HG03196 (cell line): ENCODE results near the gene OR6V1.
"Not testable (repeated sequence)": the region's sequence is repeated elsewhere in the genome, so short reads cannot be mapped to it uniquely, and the experiment has no call there.

Source experiments
- ATAC-seq: cut with Tn5 transposase; IDR thresholded peaks from one replicate; pipeline ENCODE4 v1.9.1; 2021; ENCODE audit not compliant: unreplicated experiment

OR6V1 gene

DNA sequence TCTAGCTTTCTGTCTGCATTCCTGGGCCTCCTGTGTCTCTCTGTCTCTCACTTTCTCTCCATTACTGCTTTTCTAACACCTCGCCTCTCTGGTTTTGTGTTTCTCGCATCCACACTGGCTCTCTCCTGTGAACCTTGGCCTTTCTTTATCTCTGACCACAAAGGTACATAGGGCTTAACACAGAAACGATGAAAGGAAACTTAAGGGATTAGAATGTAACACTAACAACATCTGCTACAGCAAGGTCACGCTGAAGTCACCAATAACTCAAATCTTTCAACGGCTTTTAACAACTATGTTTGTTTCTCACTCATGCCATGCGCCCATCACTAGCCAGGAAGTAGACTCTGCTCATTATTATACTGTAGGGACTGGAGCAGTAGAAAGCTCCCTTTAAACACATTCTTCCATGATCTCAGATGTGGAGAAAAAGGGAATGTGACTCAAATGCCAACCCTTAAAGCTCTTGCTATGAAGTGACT, 9.3 kb upstream of the OR6V1 start:
- no peak for ATAC-seq

DNA sequence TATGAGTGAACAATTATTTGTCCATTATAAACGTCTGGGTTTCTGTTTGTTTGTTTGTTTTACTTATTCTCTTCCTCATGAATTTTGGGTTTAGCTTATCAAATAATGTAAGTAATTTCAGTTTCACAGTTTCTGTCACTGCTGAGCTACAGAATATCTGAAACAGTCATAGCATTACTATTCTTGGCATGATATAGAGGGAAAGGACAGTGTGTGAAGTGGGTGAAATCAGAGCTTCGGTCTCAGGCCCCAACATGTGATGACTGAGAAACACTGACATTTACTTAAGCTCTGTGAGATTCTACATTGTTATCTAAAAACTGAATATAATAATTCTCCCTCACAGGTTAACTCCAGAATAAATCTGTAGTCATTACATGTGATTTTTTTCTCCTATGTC, 8.8 kb upstream of the OR6V1 start:
- no peak for ATAC-seq

DNA sequence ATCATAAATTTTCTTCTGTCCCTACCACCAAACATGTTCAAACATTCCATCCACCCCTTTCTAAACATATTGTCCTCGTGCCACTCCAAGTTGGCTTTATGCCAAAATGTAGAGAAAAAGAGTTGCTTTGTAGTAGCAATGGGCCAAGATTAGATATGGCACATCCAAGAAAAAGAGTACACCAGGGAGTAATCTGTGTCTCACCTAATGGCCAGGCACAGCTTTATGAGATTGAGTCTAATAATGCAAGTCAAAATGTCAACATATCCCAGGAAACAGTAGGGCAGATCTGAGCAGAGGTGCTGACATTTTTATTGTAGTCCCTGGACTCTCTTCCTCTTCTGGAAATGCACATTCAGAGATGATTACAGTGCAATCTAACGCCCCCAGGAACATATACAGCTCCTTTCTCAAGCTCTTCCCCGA, 5.7 kb upstream of the OR6V1 start:
- ATAC-seq, result no peak

DNA sequence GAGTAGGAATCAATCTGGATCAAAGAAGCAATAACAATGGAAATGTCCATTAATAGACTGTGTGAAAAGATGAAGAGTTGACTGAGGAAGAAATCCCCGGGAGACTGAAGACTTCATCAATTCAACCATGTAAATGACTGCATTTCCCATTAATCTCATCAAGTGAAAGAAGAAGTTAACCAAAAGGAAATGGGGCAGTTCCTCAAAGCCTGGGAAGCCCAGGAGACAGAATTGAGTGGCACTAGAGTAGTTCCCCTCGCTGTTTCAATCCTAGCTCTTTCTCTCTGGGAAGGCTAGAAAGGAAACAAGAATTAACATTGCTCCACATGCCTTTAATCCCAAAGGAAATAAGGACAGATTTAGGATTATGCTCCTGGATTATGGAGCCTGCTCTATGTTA, 4.8 kb upstream of the OR6V1 start:
- ATAC-seq, result no peak

DNA sequence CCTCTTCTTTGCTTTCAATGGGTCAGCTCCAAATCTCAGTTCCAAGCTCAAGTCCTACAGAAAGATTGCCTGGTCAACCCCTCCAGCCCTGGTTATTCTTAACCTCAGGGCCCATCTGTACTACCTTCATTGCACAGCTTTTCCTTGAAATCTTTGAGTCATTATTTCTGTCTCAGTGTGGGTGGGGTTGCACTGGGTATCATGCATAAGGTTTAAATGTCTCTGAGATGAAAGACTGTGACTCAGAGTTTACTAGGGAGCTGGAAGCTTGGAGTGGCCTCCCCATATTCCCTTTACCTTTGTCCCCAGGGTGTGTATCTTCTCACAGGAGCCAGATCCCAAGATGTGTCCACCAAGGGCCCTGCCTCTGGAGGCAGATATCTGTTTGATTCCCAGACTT, 3.3 kb upstream of the OR6V1 start:
- no peak for ATAC-seq

DNA sequence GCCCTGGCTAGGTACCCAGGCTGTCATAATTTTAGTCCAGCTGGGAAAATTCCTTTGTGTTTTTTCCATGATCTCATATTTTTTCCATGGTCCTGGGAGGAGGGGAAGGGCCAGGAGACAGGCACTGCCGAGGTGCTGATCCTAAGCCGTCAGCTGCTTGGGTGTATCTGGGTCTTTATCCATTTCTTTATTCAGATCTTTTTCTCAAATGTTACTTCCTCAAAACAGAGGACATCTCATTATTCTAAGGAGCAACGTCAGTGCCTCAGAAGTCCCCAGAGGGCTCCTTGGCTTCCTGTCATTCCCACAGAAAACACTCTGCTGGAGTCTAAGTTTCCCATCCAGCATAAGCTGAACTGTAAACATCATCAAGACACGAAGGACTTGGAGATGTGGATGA, 2.8 kb upstream of the OR6V1 start:
- no peak for ATAC-seq

DNA sequence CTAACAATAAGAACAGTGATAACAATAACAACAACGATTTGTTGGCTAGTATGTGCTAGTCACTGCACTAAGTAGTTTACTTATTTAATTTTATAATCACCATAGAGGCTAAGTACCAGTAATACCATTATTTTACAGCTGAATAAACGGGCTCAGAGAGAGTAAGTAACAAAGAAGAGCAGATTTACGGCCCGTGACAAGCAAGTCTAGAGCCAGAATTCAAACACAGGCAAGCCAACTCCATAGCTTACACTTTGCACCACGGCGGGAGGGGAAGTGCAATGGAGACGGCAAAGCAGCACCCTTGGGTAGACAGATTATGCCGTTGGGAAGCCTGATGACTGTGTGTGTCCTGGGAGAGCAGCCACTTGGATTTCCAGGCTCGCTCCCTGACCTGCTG, 1.2 kb upstream of the OR6V1 start:
- no peak for ATAC-seq

DNA sequence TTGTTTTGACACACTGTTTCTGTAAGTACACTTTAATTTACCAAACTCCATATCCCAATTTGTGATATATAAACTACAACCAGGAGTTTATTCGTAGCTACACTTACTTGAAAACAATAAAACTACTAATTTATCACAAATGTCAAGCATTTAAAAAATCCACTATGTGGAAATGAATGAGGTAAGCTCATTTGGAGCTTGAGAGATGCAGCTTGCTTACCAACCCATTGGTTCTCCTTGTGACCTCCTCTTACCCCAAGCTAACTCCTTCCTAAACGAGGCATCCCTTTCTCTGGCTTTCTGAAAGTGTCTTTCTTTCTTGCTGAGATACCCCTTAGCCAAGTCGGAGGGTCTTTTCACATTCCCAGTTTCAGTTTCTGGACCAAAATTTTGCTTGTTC, 2.5 kb downstream of the OR6V1 start:
- ATAC-seq, result no peak

DNA sequence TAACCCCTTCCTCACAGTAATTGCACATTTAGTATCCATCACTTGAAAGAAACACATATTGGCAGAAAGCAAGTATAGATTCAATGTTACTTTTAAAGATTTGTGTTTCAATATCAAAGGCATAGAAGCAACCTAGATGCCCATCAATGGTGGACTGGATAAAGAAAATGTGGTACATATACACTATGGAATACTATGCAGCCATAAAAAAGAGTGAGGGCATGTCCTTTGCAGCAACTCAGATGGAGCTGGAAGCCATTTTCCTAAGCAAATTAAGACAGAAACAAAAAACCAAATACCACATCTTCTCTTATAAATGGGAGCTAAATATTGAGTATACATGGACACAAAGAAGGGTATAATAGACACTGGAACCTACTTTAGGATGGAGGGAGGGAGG, 3.6 kb downstream of the OR6V1 start:
- ATAC-seq, result no peak

DNA sequence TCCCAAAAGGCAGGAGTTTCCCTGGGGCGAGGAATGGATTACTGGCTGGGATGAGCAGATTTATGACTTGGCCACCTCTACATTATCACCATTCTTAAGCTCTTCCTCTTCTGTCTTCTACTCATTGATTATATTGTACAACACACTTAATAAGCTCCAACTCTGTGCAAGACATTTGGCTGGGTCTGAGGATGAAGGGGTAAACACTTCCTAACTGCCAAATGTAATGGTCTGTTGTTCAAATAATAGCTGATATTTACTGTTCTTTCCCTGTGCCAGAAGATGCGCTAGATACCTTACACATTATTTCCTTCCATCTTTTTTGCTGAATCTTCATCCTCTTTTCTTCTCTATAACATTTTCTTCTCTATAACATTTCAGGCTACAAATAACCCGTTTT, 11.6 kb downstream of the OR6V1 start:
- ATAC-seq, result no peak

DNA sequence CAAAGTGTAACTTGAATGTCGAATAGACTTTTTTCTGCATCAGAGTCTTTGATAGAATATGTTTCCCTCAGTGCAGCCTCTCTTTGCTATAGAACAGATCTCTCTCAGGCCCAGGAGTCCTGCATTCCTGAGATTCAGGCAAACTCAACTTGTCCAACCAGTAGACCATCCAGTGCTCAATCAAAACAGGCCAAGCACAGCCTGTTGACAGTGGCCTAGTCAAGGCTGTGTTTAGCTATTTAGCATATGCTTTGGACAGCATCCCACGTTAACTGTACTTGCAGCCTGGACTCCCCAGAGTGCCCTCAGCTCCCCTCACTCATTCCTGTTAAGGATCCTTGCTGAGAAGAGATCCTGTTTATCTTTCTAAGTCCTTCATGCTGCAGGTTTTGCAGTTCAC, 16.3 kb downstream of the OR6V1 start:
- ATAC-seq, result no peak

DNA sequence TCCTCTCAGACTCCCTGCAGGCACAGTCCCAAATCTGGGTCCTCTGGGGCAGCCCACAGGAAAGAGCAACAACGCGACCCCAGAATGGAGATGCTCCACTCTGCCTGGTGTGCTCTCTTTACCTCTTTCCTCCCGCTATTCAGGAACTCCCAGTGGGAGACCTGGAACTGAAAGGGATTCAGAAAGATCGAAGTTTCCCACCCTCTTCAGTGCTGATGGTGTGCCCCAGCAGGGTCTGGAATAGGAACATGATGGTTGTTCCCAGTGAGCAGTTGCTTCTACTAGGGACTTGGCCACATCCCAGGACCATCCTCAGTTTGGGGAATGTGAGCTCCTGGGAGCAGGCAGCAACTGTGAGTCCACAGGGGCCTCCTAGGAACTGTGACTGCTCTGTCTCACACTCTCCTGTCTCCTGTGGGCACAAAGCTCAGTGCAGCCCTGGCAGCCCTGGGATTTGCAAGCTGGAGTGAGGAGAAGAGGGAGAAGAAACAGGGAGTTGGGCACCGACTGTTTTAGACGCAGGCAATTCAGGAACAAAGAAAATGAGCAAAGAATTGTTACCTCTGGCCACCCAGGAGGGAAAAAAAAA, 17.9 kb downstream of the OR6V1 start:
- no peak for ATAC-seq

DNA sequence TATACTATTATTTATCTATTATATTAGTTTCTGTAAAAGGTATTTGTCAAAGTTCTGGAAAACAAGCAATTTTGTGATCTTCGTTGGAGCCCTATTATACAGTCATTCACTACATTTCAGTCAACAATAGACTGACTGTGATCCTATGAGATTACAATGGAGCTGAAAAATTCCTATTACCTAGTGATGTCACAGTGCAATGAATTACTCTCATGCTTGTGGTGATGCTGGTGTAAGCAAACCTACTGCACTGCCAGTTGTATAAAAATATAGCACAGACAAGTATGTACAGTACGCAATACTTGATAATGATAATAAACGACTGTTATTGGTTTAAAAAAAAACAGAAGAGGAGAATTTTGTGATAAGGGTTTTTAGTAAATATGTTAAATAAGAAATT, 21.4 kb downstream of the OR6V1 start:
- no peak for ATAC-seq

DNA sequence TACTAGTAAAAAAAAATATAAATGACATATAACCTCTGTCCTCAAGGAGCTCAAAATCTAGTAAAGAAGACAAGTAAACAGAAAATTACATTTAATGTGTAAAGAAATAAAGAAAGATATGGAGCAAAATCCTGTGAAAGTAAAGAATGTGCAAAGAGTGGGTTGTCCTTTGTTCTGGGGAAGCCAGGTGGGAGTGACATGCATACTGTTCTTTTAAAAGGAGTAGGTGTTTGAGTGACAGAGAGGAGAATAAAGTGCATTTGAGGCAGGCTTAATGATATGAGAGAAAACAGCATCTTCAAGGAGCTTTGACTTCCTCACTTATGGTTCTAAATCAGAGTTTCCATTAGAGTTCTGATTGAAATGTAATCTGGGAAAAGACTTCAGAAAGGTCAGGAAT, 22.0 kb downstream of the OR6V1 start:
- ATAC-seq, result no peak

DNA sequence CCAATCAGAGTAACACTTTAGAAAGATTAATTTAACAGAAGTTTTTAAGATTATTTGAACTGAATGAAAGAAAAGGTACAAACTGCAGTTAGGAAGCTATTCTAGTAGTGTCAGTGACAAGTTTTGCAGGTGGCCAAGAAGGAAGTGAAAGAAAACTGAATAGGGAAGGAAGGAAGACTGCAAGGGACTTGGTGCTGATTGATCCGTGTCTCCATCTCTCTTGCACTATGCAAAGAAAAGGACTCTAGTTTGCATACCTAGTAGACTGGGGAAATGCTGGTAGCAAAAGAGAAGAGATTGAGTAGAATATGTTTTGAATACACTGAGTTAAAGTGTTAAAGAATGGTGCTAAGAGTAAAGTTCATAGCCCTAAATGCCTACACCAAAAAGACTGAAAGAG, 33.0 kb downstream of the OR6V1 start:
- no peak for ATAC-seq

DNA sequence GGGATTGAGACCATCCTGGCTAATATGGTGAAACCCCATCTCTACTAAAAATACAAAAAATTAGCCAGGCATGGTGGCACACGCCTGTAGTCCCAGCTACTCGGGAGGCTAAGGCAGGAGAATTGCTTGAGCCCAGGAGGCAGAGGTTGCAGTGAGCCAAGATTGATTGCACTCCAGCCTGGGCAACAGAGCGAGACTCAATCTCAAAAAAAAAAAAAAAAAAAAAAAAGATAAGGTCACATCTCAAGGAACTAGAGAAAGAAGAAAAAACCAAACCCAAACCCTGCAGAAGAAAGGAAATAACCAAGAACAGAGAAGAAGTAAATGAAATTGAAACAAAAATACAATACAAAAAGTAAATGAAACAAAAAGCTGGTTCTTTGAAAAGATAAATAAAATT, 33.5 kb downstream of the OR6V1 start:
- ATAC-seq, result not testable (repeated sequence)

DNA sequence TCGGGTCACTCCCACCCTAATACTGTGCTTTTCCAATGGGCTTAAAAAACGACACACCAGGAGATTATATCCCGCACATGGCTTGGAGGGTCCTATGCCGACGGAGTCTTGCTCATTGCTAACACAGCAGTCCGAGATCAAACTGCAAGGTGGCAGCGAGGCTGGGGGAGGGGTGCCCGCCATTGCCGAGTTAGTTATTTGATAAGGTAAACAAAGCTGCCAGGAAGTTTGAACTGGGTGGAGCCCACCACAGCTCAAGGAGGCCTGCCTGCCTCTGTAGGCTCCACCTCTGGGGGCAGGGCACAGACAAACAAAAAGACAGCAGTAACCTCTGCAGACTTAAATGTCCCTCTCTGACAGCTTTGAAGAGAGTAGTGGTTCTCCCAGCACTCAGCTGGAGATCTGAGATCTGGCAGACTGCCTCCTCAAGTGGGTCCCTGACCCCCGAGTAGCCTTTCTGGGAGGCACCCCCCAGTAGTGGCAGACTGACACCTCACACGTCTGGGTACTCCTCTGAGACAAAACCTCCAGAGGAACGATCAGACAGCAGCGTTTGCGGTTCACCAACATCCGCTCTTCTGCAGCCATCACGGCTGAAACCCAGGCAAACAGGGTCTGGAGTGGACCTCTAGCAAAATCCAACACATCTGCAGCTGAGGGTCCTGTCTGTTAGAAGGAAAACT, 36.5 kb downstream of the OR6V1 start:
- ATAC-seq, result not testable (repeated sequence)

DNA sequence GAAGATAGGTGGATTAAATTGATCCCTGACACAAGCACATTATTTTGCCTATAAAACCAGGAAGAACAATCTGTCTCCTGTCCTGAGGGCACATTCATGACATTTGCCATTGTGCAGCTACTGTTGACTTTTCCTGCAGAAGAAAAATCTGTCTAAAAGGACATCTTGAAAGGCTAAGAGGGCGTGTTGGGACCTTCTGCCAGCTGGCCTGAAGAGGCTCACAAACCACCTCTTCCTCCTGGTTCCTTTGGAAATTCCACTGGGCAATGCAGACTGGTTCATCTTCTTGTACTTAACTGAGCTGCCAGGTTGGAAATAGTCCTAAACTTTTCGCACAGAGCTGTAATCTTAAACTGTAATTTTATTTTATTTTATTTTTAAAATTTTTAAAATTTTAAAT, 44.0 kb downstream of the OR6V1 start:
- ATAC-seq, result no peak

DNA sequence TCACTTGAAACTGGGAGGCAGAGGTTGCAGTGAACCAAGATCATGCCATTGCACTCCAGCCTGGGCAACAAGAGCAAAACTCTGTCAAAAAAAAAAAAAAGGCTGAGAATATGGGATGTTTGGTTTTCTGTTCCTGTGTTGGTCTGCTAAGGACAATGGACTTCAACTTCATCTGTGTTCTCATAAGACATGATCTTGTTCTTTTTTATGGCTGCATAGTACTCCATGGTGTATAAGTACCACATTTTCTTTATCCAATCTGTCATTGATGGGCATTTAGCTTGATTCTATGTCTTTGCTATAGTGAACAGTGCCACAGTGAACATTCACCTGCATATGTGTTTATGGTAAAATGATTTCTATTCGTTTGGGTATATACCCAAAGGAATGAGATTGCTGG, 47.4 kb downstream of the OR6V1 start:
- not testable (repeated sequence) for ATAC-seq
